HG03108 (cell line): ENCODE data around the gene GPBP1L1.
"Not testable (repeated sequence)": the region's sequence is repeated elsewhere in the genome, so short reads cannot be mapped to it uniquely, and the experiment has no call there.

Experiments used
- ATAC-seq: cut with Tn5 transposase; IDR thresholded peaks from one replicate; pipeline ENCODE4 v1.9.1; 2021; ENCODE audit warnings: moderate library complexity; ENCODE audit not compliant: unreplicated experiment

GPBP1L1 gene

DNA sequence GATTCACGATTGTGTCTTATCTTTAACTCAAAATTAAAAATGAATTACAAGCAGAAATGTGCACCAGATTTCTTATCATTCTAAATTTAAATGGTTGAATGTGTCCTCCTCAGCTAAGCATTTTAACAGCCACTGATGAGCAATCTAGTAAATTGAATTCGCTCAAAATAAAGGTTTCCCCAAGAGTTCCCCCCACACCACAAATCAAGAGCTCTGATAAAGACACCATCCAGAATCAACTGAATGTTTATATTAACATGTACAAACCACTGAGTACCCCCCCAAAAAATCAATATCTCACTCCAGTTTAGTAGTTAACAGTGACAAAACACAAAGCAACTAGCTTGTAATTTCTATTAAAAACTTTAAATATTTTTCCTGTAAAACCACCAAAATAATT is 1.9 kb downstream of the GPBP1L1 start:
- ATAC-seq, result no peak

- no peak for ATAC-seq
These were observed 3.4 kb downstream of the GPBP1L1 start for GRCh38 chr1:45682942-45683341.

DNA sequence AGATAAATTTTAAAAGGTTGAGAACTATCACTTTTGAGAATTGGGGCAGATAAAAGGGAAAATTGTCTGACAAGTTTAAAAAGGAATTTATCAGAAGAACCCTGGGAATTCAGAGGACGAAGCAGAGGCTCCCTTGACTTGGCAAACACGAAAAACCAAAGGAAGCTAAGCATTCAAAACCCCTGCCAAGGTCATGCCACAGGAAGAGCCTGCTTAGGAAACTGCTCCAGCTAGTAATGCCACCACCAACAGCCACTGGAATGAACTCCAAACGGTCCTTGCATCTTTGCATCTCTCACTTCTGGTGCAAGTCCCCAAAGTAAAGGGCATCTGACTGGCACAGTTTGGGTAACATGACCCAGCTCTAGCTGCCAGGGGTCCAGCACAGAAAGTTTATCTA is 7.2 kb downstream of the GPBP1L1 start:
- ATAC-seq, result no peak

- no peak for ATAC-seq
These were observed 7.8 kb downstream of the GPBP1L1 start for GRCh38 chr1:45678489-45678888.

DNA sequence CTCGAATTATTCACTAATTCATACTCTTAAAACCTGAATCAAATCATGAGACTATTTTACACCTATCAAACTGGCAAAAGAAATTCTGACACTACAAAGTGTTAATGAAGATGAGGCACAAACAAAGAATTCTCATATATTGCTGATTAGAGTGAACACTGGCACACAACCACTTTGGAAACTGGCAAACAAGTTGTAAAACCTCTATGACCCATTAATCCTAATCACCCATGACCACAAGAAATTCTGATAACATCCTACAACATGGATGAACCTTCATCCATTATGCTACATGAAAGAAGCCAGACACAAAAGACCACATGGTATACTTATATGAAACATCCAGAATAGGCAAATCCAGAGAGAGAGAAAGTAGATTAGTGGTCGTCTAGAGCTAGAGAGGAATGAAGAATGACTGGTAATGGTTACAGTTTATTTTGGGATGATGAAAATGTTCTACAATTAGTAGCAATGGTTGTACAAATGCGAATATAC is 8.5 kb downstream of the GPBP1L1 start:
- ATAC-seq, result no peak

GRCh38 chr1:45676553-45676952 is 9.8 kb downstream of the GPBP1L1 start:
- ATAC-seq, result not testable (repeated sequence)

GRCh38 chr1:45674478-45674877 is 11.9 kb downstream of the GPBP1L1 start:
- ATAC-seq, result no peak

- no peak for ATAC-seq
These were observed 12.4 kb downstream of the GPBP1L1 start for GRCh38 chr1:45673956-45674355.

GRCh38 chr1:45669859-45670655 is 16.3 kb downstream of the GPBP1L1 start:
- ATAC-seq, result no peak

- ATAC-seq, result no peak
These were observed 17.0 kb downstream of the GPBP1L1 start for GRCh38 chr1:45669379-45669778.

DNA sequence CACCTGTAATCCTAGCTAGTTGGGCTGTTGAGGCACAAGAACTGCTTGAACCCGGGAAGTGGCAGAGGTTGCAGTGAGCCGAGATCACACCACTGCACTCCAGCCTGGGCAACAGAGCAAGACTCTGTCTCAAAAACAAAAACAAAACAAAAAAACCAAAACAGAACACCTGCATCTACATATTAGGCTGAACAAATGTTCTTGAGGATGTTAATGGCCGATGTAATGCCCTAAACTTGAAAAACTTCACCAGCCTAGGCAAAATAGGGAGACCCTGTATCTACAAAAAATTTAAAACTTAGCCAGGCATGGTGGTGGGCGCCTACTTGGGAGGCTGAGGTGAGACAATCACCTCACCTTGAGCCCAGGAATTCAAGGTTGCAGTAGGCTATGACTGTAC is 17.8 kb downstream of the GPBP1L1 start:
- no peak for ATAC-seq

DNA sequence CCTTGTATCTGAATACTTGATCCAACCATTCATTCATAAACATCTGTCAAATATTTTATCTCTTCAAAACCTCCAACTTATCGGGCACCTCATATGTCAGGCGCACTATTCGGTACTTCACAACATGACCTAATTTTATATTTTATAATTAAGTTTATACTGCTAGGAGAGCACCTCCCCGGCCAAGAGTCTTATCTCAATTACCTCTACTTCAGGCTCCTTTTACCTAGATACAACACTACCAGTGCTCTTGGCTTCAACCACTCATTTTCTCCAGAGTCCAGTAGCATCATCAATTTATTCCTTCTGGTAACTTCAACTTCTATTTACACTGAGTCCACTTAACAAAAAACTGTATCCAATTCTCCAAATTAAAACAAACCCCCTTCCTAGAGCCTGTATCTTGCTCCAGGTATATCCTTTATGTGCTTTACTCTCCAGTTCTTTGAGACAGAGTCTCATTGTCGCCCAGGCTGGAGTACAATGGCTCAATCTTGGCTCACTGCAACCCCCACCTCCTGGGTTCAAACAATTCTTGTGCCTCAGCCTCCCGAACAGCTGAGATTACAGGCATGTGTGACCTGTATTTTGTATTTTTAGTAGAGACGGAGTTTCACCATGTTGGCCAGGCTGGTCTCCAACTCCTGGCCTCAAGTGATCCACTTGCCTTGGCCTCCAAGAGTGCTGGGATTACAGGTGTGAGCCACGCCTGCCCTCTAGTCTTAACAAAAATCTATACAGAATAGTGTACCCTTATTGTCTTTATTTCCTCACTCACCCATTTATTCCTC is 18.8 kb downstream of the GPBP1L1 start:
- ATAC-seq, result no peak

DNA sequence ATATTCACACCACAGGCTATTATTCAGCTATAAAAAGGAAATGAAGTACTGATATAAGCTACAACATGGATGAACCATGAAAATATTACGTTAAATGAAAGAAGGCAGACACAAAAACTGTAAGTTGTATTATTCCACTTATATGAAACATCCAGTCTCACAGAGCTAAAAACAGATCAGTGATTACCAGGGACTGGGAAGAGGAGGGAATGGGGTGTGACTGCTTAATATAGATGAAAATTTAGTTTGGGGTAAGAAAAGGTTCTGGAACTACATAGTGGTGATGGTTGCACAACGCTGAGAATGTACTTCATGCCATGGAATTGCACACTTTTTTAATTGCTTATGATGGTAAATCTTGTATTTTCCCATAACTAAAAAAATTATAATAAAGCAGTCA is 19.5 kb downstream of the GPBP1L1 start:
- no peak for ATAC-seq

- no peak for ATAC-seq
These were observed 26.0 kb downstream of the GPBP1L1 start for GRCh38 chr1:45660336-45660735.

GRCh38 chr1:45659222-45659621 is 27.1 kb downstream of the GPBP1L1 start:
- ATAC-seq, result no peak

DNA sequence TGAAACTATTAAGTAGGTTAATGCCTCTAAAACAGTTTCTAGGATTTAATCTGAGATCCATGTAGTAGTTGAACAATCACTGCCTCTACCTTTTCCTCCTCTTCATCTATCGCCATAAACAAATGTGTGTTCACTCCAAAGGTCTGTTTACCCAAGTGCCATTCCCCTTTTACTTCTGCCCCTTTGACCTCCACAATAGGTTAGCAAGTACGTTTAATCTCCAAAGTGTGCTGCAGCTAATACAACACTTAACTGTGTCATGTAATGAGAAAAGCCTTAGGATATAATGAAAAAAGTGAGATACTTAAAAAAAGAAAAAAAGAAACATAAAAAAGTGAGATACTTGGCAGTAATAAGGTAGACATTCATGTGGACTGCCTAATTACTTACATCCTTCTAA is 28.2 kb downstream of the GPBP1L1 start:
- no peak for ATAC-seq

DNA sequence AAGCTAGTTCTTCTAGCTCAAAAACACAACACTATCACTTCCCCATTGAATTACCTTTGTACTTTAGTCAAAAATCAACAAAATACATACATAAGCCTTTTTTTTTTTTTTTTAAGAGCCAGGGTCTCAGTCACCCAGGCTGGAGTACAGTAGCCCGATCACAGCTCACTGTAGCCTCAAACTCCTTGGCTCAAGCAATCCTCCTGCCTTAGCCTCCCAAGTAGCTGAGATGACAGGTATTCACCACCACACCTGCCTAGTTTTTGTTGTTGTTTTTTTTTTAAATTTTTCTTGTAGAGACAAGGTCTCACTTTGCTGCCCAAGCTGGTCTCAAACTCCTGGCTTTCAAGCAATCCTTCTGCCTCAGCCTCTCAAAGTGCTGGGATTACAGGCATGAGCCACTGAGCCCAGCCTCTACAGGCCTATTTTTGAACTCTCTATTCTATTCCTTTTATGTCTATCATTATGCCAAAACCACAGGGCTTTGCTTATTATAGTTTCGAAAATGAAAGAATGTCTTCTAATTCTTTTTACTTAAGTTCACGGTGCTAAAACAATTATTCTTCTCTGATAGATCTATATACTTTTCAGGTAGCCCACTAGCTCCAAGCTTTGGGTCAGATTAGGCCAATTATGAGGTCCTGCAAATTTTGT is 29.6 kb downstream of the GPBP1L1 start:
- ATAC-seq, result no peak

DNA sequence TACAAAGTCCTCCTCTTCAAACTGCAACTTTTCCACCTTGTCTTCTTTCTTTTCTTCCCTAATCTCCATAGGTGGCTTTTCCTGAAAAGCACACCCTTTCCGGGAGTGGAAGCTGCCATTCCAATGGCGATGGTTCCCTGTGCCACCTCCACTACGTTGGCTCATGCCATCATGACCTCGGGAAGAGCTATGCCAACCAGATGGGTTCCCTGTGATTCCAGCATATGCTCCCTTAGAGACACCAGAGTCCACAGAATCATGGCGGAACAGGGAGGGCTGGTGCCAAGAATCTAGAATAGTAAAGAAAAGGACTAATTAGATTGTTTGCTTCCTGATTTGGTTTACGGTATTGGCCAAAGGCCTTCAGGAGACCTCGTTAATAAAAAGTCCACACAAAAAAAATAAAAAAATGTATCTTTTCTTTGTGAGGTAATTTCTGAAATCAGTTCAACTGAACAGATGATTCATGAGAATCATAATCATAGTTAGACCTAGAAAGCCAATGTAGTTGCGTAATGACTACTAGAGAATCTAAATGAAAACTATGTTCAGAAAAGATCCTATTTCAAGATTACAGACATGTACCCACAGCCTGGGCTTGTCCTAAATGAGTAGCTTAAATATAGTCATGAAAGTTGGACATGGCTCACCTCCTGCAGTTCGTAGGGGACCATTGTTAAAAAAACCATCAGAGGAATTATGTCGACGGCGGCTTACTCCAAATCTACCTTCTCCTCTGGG is 31.6 kb downstream of the GPBP1L1 start:
- no peak for ATAC-seq

DNA sequence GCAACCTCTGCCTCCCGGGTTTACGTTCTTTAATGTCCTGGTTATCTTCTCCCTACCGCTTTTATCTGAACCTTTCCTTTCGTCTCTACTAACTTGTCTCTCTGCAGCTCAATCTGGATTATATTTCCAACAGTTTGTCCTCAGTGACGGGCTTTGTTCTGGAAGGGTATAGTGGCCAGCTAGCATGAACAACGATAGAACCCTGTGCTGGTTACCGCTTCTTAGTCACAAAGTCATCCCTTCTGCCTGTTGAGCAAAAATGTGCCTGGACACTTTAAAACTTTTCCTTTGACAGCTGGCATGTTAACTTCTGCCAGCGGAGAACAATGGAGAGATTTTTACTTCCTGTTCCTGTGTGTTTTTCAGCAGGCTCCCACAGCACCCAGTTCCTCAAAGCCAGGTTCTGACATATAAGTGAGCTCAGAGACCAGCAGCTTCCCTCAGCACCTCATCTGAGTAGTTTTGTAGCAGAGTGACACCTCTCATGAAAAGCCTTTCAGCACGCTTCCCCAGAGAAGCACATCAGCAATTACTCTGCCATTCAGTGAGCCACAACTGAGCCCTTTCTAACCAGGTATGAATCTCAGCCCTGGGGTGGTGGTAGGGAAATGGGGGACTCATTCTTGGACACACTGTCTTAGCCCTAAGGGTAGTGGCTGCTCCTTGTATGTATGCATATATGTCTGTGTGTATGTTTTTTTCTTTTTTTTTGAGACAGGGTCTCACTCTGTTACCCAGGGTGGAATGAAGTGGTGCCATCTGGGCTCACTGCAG is 38.9 kb downstream of the GPBP1L1 start:
- ATAC-seq, result no peak

DNA sequence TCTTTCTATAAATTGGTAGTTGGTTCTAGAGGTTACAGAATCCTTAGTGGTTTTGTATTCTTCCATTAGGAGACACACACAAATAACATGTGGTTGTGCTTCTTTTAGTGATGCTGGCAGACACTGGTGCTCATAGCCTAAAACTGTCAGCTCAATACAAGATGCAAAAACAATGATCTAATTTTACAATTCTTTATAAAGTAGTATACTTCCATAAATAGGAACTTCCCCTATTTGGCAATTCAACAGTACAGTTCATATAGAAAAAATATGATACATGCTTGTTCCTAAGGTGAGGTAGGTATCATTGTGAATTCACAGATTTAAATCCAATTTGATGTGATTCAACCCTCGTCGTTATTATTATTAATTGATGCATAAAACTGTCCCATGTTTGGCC is 41.7 kb downstream of the GPBP1L1 start:
- ATAC-seq, result no peak
